B cell (primary cell): Measurements from ENCODE around the gene NUDT15.

Source experiments
- CTCF ChIP-seq: fragments of 200-600 bp; IDR thresholded peaks from one replicate; pipeline ENCODE4 v1.8.0; 2022; ENCODE audit warnings: antibody characterized with exemption, mild to moderate bottlenecking
- EZH2 ChIP-seq: IDR thresholded peaks from 2 replicates; pipeline ENCODE4 v1.6.1; 2012; ENCODE audit warnings: borderline replicate concordance, low read depth, mild to moderate bottlenecking, moderate library complexity, low read length; ENCODE audit not compliant: insufficient read depth, poor library complexity, severe bottlenecking

- TF ChIP-seq CTCF (no peak), EZH2 (no peak)
Observed at GRCh38 chr13:48074006-48074405, 36.5 kb downstream of the NUDT15 start.
